Hypothalamus (tissue), 51 donors: ENCODE data around the gene PNPLA7.
"Not testable (repeated sequence)": the region's sequence is repeated elsewhere in the genome, so short reads cannot be mapped to it uniquely, and the experiment has no call there.

Experiments used
- DNase-seq, 51 donors: peaks; one replicate each; lab custom pipeline; 2025; lab: John Stamatoyannopoulos, UW

Gene PNPLA7

GRCh38 chr9:137516144-137516917 is 33.9 kb downstream of the PNPLA7 start:
- DNase-seq = no peak

- DNase-seq = no peak
These were observed 34.9 kb downstream of the PNPLA7 start for GRCh38 chr9:137515338-137515724.

GRCh38 chr9:137514691-137515337 is 35.4 kb downstream of the PNPLA7 start:
- no peak for DNase-seq

- not testable (repeated sequence) for DNase-seq
These were observed 36.2 kb downstream of the PNPLA7 start for GRCh38 chr9:137513801-137514570.

- DNase-seq = not testable (repeated sequence)
These were observed 37.1 kb downstream of the PNPLA7 start for GRCh38 chr9:137513136-137513535.

- DNase-seq = no peak
These were observed 38.3 kb downstream of the PNPLA7 start for GRCh38 chr9:137511758-137512463.

GRCh38 chr9:137511126-137511525 is 39.1 kb downstream of the PNPLA7 start:
- DNase-seq = not testable (repeated sequence)

GRCh38 chr9:137509198-137509597 is 41.0 kb downstream of the PNPLA7 start:
- no peak for DNase-seq

- DNase-seq = no peak
These were observed 43.5 kb downstream of the PNPLA7 start for GRCh38 chr9:137506702-137507171.

GRCh38 chr9:137506274-137506673 is 43.9 kb downstream of the PNPLA7 start:
- DNase-seq = no peak

GRCh38 chr9:137505421-137506140 is 44.6 kb downstream of the PNPLA7 start:
- no peak for DNase-seq

- no peak for DNase-seq
These were observed 45.8 kb downstream of the PNPLA7 start for GRCh38 chr9:137504432-137504777.

- DNase-seq = no peak
These were observed 47.9 kb downstream of the PNPLA7 start for GRCh38 chr9:137502008-137502911.

- DNase-seq = no peak
These were observed 48.7 kb downstream of the PNPLA7 start for GRCh38 chr9:137501457-137501856.

- no peak for DNase-seq
These were observed 49.4 kb downstream of the PNPLA7 start for GRCh38 chr9:137500666-137501397.

GRCh38 chr9:137499858-137500661 is 50.1 kb downstream of the PNPLA7 start:
- DNase-seq = no peak

GRCh38 chr9:137499416-137499815 is 50.8 kb downstream of the PNPLA7 start:
- DNase-seq = no peak
